Kidney (tissue), 2 donors: ENCODE results near the gene CASD1. TPM values are rescaled to one million over a fixed set of nuclear protein-coding genes. Genes with fewer than 3 reads are reported as not detected.

Experiments used
- polyA plus RNA-seq: library from polyadenylated mRNA; stranded (reverse); fragments of 350-450 nt; fragmentation: Illumina TruSeq; extraction: RNeasy Lipid Tissue Mini Kit (QIAGEN cat#74804); gene quantifications from one replicate; pipeline ENCODE4 v1.2.3, GENCODE V29; 2014; ENCODE audit warnings: low read depth, low replicate concordance; ENCODE audit not compliant: insufficient read depth
- total RNA-seq: library from RNA; stranded (reverse); fragmentation: NEBNext Ultra II Directional; extraction: Animal tissue kit (Norgen Biotek cat#: 25700); gene quantifications from one replicate; pipeline ENCODE4 v1.2.1, GENCODE V29; 2021
- donor health status: DM: yes; HTN: yes; CAD: no.

Gene CASD1
- total and polyA plus RNA-seq, 2 donors from 2014 or later: 10.8 to 22.8 TPM

Other genes with a start within 250 kb of the CASD1 start
- 149 TPM for gene COL1A2, start 114.9 kb upstream of the CASD1 start, total RNA-seq
- gene COL1A2, start 114.9 kb upstream of the CASD1 start, polyA plus RNA-seq: 51.4 TPM
- 59.6 TPM for gene SGCE, start 146.3 kb downstream of the CASD1 start, total RNA-seq
- gene SGCE, start 146.3 kb downstream of the CASD1 start, polyA plus RNA-seq: 56.5 TPM